ENCODE results near the gene BRD9.
"Not testable (repeated sequence)": the region's sequence is repeated elsewhere in the genome, so short reads cannot be mapped to it uniquely, and the experiment has no call there.

DNA sequence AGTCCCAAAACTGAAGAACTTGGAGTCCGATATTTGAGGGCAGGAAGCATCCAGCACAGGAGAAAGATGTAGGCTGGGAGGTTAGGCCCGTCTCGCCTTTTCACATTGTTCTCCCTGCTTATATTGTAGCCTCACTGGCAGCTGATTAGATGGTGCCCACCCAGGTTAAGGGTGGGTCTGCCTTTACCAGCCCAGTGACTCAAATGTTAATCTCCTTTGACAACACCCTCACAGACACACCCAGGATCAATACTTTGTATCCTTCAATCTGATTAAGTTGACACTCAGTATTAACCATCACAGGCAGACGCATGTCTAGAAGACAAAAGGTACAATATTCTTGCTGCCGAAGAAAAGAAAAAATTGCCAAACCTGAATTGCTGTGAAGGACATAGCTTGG is 26.1 kb upstream of the BRD9 start:
- not testable (repeated sequence) for TF ChIP-seq HDGF (IDR thresholded peaks at IDR 0.05; ENCODE audit: borderline replicate concordance); LEF1 (IDR thresholded peaks at IDR 0.05; ENCODE audit: borderline replicate concordance); TARDBP (IDR thresholded peaks at IDR 0.05); SP1 (IDR thresholded peaks at IDR 0.05); SUZ12 (IDR thresholded peaks at IDR 0.05)

Measured in HEK293T (cell line).